IgD-negative memory B cell (primary cell): ENCODE measurements around the gene NECAB2. TPM values are rescaled to one million over a fixed set of nuclear protein-coding genes. Genes with fewer than 3 reads are reported as not detected.

ENCODE experiments used
- H3K27ac Mint-ChIP-seq, 3 donors: one replicate each; pipeline ENCODE4 v1.8.0; 2020 to 2022; ENCODE audit warnings: mild to moderate bottlenecking in 3 of 3, mixed read lengths in 3 of 3, moderate library complexity in 1 of 3
- H3K27me3 Mint-ChIP-seq: one replicate; pipeline ENCODE4 v1.8.0; 2021; ENCODE audit warnings: mixed read lengths
- H3K36me3 Mint-ChIP-seq: one replicate; pipeline ENCODE4 v1.8.0; 2020; ENCODE audit warnings: mild to moderate bottlenecking, mixed read lengths
- H3K4me1 Mint-ChIP-seq, 3 donors: one replicate each; pipeline ENCODE4 v1.8.0; 2020 to 2022; ENCODE audit warnings: mixed read lengths in 3 of 3, mild to moderate bottlenecking in 1 of 3
- H3K4me3 Mint-ChIP-seq, 4 donors: one replicate each; pipeline ENCODE4 v1.8.0; 2020 to 2022; ENCODE audit warnings: mild to moderate bottlenecking in 4 of 4, mixed read lengths in 4 of 4, moderate library complexity in 3 of 4
- H3K9me3 Mint-ChIP-seq, 3 donors: one replicate each; pipeline ENCODE4 v1.8.0; 2020 to 2021; ENCODE audit warnings: mixed read lengths in 3 of 3, mild to moderate bottlenecking in 1 of 3
- polyA plus RNA-seq: library from polyadenylated mRNA; unstranded; fragments of 300-500 nt; fragmentation: Illumina TruSeq; gene quantifications from one replicate; pipeline ENCODE4 v1.2.3, GENCODE V29; 2021

Gene NECAB2
- polyA plus RNA-seq, result not detected

GRCh38 chr16:83967838-83968305 lies at the start of gene NECAB2:
Gene NECAB2 (plus strand): TSS chr16:83968244. CDS start chr16:83968649, 405 bp downstream.
- peaks cover 0 to 2% (median 0%) of the 10 kb centered on the region in 3 donors for H3K4me1 Mint-ChIP-seq
- H3K27ac Mint-ChIP-seq, result peak within 1 kb of the TSS in 1 of 3 donors; percentile 29
- H3K36me3 Mint-ChIP-seq, result no peaks in the 10 kb centered on the region
- peak within 1 kb of the TSS in 2 of 4 donors; percentile 27 to 71 for H3K4me3 Mint-ChIP-seq
- H3K9me3 Mint-ChIP-seq, result no peaks in the 10 kb centered on the region
- H3K27me3 Mint-ChIP-seq, result peaks cover 9% of the 10 kb centered on the region

DNA sequence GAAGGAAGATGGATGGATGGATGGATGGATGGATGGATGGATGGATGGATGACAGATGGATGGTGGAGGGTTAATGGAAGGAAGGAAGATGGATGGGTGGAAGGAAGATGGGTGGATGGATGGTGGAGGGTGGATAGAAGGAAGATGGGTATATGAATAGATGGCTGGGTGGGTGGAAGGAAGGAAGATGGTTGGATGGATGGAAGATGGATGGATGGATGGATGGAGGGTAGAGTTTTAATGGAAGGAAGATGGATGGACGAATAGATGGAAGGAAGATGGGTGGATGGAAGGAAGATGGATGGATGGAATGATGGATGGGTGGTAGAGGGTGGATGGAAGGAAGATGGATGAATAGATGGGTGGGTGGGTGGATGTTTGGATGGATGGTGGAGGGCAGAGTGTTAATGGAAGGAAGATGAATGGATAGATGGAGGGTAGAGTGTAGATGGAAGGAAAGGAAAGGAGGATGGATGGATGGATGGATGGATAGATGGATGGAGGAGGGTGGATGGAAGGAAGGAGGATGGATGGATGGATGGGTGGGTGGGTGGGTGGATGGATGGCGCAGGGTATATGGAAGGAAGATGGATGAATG lies 47.1 kb upstream of the NECAB2 start:
- Mint-ChIP-seq H3K4me1 (peaks cover 0 to 1% (median 0%) of the 10 kb centered on the region in 3 donors), H3K4me3 (peak overlapping the region in 1 of 4 donors; percentile 6), H3K36me3 (peaks cover 17% of the 10 kb centered on the region)

GRCh38 chr16:83923581-83924365 lies 44.3 kb upstream of the NECAB2 start:
- H3K36me3 Mint-ChIP-seq, result peaks cover 15% of the 10 kb centered on the region
- H3K4me1 Mint-ChIP-seq, result peaks cover 0 to 1% (median 0%) of the 10 kb centered on the region in 3 donors
- H3K4me3 Mint-ChIP-seq, result no peak overlapping the region
- H3K9me3 Mint-ChIP-seq, result no peaks in the 10 kb centered on the region
- H3K27ac Mint-ChIP-seq, result no peak overlapping the region
- H3K27me3 Mint-ChIP-seq, result no peaks in the 10 kb centered on the region

More for the DNA sequence above, 47.1 kb upstream of the NECAB2 start:
- Mint-ChIP-seq H3K27ac (no peak overlapping the region), H3K27me3 (no peaks in the 10 kb centered on the region), H3K9me3 (peaks cover 0 to 1% (median 0%) of the 10 kb centered on the region in 3 donors)

- H3K27me3 Mint-ChIP-seq, result no peaks in the 10 kb centered on the region
- no peaks in the 10 kb centered on the region for H3K9me3 Mint-ChIP-seq
- H3K4me3 Mint-ChIP-seq, result no peak overlapping the region
- peaks cover 9% of the 10 kb centered on the region for H3K36me3 Mint-ChIP-seq
- peaks cover 0 to 1% (median 0%) of the 10 kb centered on the region in 3 donors for H3K4me1 Mint-ChIP-seq
- no peak overlapping the region for H3K27ac Mint-ChIP-seq
These were observed 43.4 kb upstream of the NECAB2 start for GRCh38 chr16:83924686-83925085.

- Mint-ChIP-seq H3K27ac (no peak overlapping the region), H3K9me3 (no peaks in the 10 kb centered on the region), H3K4me3 (no peak overlapping the region), H3K4me1 (peaks cover 0 to 1% (median 0%) of the 10 kb centered on the region in 3 donors), H3K27me3 (no peaks in the 10 kb centered on the region), H3K36me3 (peaks cover 9% of the 10 kb centered on the region)
These were observed 42.7 kb upstream of the NECAB2 start for GRCh38 chr16:83925095-83925905.

GRCh38 chr16:83925957-83926725 lies 41.9 kb upstream of the NECAB2 start:
- Mint-ChIP-seq H3K36me3 (peaks cover 3% of the 10 kb centered on the region), H3K4me1 (peaks cover 0 to 1% (median 0%) of the 10 kb centered on the region in 3 donors), H3K27me3 (no peaks in the 10 kb centered on the region), H3K9me3 (no peaks in the 10 kb centered on the region), H3K27ac (no peak overlapping the region), H3K4me3 (no peak overlapping the region)

GRCh38 chr16:83926726-83927397 lies 41.2 kb upstream of the NECAB2 start:
- Mint-ChIP-seq H3K4me1 (peaks cover 0 to 1% (median 0%) of the 10 kb centered on the region in 3 donors), H3K4me3 (no peak overlapping the region), H3K27ac (no peak overlapping the region), H3K9me3 (no peaks in the 10 kb centered on the region), H3K27me3 (no peaks in the 10 kb centered on the region), H3K36me3 (peaks cover 3% of the 10 kb centered on the region)

DNA sequence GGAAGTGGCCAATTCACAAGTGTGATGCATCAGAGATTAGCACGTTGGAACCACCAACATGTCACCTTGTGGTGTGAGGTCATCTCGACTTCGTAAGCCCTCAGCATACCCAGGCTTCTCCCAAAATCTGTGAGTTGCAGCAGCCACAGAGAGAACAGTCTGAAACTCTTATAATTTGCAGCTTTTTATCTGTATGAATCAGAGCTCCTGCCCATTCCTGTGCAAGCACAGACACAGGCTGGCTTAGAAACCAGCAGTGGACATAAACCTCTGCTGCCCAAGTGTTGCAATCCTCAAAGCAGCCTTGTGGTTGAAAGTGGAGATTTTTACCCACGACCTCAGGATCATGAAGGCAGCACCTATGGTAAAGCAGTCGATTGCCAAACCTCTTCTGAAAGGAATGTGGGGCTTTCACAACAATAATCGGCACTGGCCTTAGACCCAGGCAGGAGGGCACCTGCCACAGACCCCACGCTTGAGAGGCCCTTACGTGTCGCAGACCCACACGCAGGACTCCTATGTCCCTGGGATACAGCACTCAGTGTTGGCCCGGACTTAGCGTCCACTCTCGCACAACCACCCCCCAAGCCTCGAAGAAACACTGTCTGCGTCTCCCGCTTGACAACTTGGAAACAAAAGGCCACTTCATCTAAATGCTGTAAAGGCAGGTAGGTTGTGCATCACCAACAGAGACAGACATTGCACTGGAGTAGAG lies 39.5 kb upstream of the NECAB2 start:
- no peaks in the 10 kb centered on the region for H3K27me3 Mint-ChIP-seq
- H3K4me3 Mint-ChIP-seq, result no peak overlapping the region
- no peak overlapping the region for H3K27ac Mint-ChIP-seq
- peaks cover 1% of the 10 kb centered on the region for H3K36me3 Mint-ChIP-seq
- H3K4me1 Mint-ChIP-seq, result peaks cover 0 to 1% (median 0%) of the 10 kb centered on the region in 3 donors
- no peaks in the 10 kb centered on the region for H3K9me3 Mint-ChIP-seq

DNA sequence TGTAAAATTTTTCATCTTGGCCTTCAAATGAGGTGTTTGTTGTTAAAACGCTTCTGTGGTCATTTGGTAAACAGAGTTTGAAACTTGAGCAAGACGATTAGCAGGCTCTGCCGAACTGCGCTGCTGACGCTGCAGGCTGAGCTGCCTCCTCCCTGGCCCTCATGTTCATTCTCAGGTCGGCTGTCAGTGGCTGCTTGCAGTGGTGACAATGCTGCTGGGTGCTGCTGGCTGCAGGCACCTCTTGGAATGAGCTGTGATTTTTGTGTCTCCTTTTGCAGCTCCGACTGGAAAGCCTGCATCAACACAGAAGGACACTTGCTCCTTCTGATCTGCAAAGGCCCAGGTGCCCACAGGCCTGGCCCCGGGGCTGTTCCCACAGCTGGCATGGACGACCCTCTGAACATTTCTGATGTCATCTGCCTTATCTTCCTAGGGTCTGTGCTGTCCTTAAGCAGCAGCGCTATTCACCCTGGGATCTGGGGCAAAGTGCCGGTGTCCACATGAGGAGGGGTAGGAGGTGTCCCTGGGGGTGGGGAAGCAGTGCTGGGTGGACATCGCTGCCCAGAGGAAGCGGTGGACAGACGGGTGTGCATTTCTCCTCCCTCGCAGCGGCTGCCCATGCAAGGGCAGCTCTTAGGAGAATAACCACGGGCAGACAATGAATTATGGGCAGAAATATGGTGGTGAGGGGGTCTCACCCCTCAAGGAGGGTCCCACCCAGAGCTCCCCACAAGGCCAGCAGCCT lies 38.1 kb upstream of the NECAB2 start:
- H3K36me3 Mint-ChIP-seq, result peaks cover 1% of the 10 kb centered on the region
- H3K27me3 Mint-ChIP-seq, result no peaks in the 10 kb centered on the region
- no peaks in the 10 kb centered on the region for H3K9me3 Mint-ChIP-seq
- H3K27ac Mint-ChIP-seq, result no peak overlapping the region
- peaks cover 0 to 1% (median 0%) of the 10 kb centered on the region in 3 donors for H3K4me1 Mint-ChIP-seq
- no peak overlapping the region for H3K4me3 Mint-ChIP-seq

- H3K27ac Mint-ChIP-seq, result no peak overlapping the region
- no peak overlapping the region for H3K4me3 Mint-ChIP-seq
- no peaks in the 10 kb centered on the region for H3K4me1 Mint-ChIP-seq
- H3K27me3 Mint-ChIP-seq, result no peaks in the 10 kb centered on the region
- peaks cover 1% of the 10 kb centered on the region for H3K36me3 Mint-ChIP-seq
- H3K9me3 Mint-ChIP-seq, result no peaks in the 10 kb centered on the region
These were observed 37.1 kb upstream of the NECAB2 start for GRCh38 chr16:83930730-83931500.

- Mint-ChIP-seq H3K27me3 (no peaks in the 10 kb centered on the region), H3K36me3 (peaks cover 1% of the 10 kb centered on the region), H3K27ac (no peak overlapping the region), H3K4me3 (no peak overlapping the region), H3K4me1 (no peaks in the 10 kb centered on the region), H3K9me3 (no peaks in the 10 kb centered on the region)
These were observed 36.5 kb upstream of the NECAB2 start for GRCh38 chr16:83931556-83931955.

DNA sequence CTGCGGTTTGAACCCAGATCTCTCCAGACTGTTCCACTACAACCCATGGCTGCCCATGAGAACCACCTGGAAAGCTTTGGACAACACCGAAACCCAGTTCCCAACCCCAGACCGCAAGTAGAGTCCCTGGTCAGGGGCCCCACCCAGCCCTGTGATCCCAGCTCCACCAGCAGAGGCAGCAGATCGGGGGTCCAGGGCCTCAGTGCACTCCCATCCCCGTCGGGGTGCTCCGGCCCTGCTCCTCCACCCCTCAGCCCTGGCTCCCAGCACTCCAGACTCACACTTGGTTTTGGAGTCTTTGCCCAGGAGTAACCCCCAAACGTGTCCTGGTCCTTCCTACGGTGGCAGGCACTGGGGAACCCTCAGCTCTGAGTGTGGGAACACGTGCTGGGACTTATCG lies 35.7 kb upstream of the NECAB2 start:
- Mint-ChIP-seq H3K27ac (no peak overlapping the region), H3K4me1 (no peaks in the 10 kb centered on the region), H3K9me3 (peaks cover 0 to 2% (median 0%) of the 10 kb centered on the region in 3 donors), H3K27me3 (no peaks in the 10 kb centered on the region), H3K4me3 (no peak overlapping the region), H3K36me3 (peaks cover 1% of the 10 kb centered on the region)
